Lung (tissue), 12 donors: ENCODE results near the gene CPM. TPM values are rescaled to one million over a fixed set of nuclear protein-coding genes. Genes with fewer than 3 reads are reported as not detected.

Experiments used
- ATAC-seq: fragments of 200-7000 bp; cut with Tn5 transposase; one replicate; pipeline ENCODE4 v1.9.1; 2020; ENCODE audit warnings: moderate number of reproducible peaks; ENCODE audit not compliant: insufficient read depth, low FRiP score
- DNase-seq, 3 donors: peaks; one replicate each; pipeline ENCODE4 v3.0.0-alpha.2; 2013 to 2017
- H3K27ac ChIP-seq, 2 donors: one replicate each; pipeline ENCODE4 v1.5.1; 2013; ENCODE audit warnings: mild to moderate bottlenecking in 2 of 2, moderate library complexity in 2 of 2, control low read depth in 1 of 2, inconsistent platforms in 1 of 2, low read depth in 1 of 2, low read length in 1 of 2
- H3K27me3 ChIP-seq, 3 donors: one replicate each; pipeline ENCODE4 v1.5.1; 2013; ENCODE audit warnings: low read length in 2 of 3; ENCODE audit not compliant: control insufficient read depth in 3 of 3, insufficient read depth in 3 of 3
- H3K36me3 ChIP-seq, 4 donors: one replicate each; pipeline ENCODE4 v1.5.1; 2013; ENCODE audit warnings: low read length in 4 of 4, mild to moderate bottlenecking in 1 of 4, moderate library complexity in 1 of 4; ENCODE audit not compliant: control insufficient read depth in 4 of 4, insufficient read depth in 4 of 4
- H3K4me1 ChIP-seq, 5 donors: one replicate each; pipeline ENCODE4 v1.5.1; 2013; ENCODE audit warnings: low read length in 5 of 5, mild to moderate bottlenecking in 2 of 5, moderate library complexity in 1 of 5; ENCODE audit not compliant: control insufficient read depth in 5 of 5, insufficient read depth in 5 of 5
- H3K4me3 ChIP-seq: one replicate; pipeline ENCODE4 v1.5.1; 2013; ENCODE audit warnings: mild to moderate bottlenecking, control low read depth, moderate library complexity
- H3K9ac ChIP-seq, 2 donors: one replicate each; pipeline ENCODE4 v1.5.1; 2013; ENCODE audit warnings: low read length in 2 of 2, control low read depth in 1 of 2; ENCODE audit not compliant: insufficient read depth in 1 of 2
- H3K9me3 ChIP-seq, 4 donors: one replicate each; pipeline ENCODE4 v1.5.1; 2013; ENCODE audit warnings: low read length in 3 of 4, mild to moderate bottlenecking in 1 of 4, moderate library complexity in 1 of 4; ENCODE audit not compliant: control insufficient read depth in 4 of 4, insufficient read depth in 3 of 4
- CTCF ChIP-seq: IDR thresholded peaks from 2 replicates; pipeline ENCODE4 v1.5.1; 2012; ENCODE audit warnings: mild to moderate bottlenecking; ENCODE audit errors: control extremely low read depth, extremely low read depth
- WGBS, 2 donors: extraction: QIAGEN DNeasy Blood & Tissue Kit; methylation state at CpG; one replicate each; pipeline ENCODE4 v1.1.7; 2013; 5-methylcytosine and 5-hydroxymethylcytosine counted together
- polyA plus RNA-seq, 2 donors: library from polyadenylated mRNA; stranded (reverse); fragments of 200-250 nt; gene quantifications; one replicate each; pipeline ENCODE4 v1.2.1, GENCODE V29; 2013
- total RNA-seq, 2 donors: library from RNA; depleted of rRNA in 1 of 2; stranded (reverse); fragments of >200 nt in 1 of 2; gene quantifications; one replicate each; pipeline ENCODE4 v1.2.1, GENCODE V29; 2014 to 2021
- donor health status: control.
- donor health status: control.
- donor health status: Bipolar disorder and iron deficiency.
- donor health status: healthy.
- donor health status: DM: yes; HTN: yes; CAD: no.

Gene CPM
- total and polyA plus RNA-seq, 4 donors, result 66.6 to 241 (median 136) TPM

DNA sequence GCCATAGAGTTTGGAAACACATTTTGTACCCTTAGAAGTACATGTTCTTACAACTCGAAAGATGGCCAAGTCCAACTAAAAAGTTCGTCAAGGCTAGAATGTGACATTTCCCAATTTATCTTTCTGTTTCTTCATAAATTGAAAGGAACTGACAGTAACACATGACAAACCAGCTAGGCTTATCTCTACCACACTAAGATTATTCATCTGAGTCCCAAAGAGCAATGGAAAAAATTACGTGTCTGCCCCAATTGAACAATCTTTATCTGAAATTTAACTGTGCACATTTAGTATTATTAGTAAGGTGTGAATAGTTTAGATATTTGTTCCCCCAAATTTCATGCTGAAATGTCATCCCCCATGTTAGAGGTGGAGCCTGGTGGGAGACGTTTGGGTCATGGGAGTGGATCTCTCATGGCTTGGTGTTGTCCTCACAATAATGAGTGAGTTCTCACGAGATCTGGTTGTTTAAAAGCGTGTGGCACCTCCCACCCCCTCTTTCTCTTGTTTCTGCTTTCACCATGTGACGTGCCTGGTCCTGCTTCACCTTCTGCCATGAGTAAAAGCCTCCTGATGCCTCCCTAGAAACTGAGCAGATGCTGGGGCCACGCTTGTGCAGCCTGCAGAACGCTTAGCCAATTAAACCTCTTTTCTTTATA, 13.3 kb downstream of the CPM start:
- no peak overlapping the region for H3K27ac ChIP-seq
- DNase-seq (no peak), ATAC-seq (no peak)
- H3K4me3 ChIP-seq, result no peak overlapping the region
- peaks cover 0 to 3% (median 0%) of the 10 kb centered on the region in 4 donors for H3K36me3 ChIP-seq
- peaks cover 0 to 5% (median 0%) of the 10 kb centered on the region in 5 donors for H3K4me1 ChIP-seq
- no peaks in the 10 kb centered on the region for H3K27me3 ChIP-seq
- no peak for TF ChIP-seq CTCF
- H3K9me3 ChIP-seq, result no peaks in the 10 kb centered on the region
- 85 to 92% methylated on average over 9 of the region's 9 CpGs for WGBS, 2 donors
- no peak overlapping the region for H3K9ac ChIP-seq

DNA sequence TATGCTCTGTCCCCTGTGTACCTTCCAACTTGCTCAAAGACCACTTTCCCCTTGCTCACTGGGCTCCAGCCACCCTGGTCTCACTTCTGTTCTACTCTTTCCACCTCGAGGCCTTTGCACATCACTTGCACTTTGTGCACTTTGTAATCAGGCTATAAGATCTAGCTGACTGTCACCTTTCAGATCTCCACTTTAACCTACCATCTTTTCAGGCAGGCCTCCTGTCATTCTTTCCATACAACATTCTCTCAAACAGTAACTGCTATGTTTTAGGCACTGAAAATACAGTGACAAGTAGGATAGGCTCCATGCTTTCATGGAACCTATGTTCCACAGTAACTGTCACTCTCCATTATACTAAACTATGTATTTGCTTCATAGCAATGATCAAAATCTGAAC, 14.0 kb downstream of the CPM start:
- WGBS, 2 donors, result 74 to 78% methylated on average over 1 of the region's 1 CpG
- no peak overlapping the region for H3K27ac ChIP-seq
- no peak overlapping the region for H3K9ac ChIP-seq
- H3K4me3 ChIP-seq, result no peak overlapping the region
- DNase-seq (no peak), ATAC-seq (no peak)
- H3K36me3 ChIP-seq, result peaks cover 0 to 3% (median 0%) of the 10 kb centered on the region in 4 donors
- TF ChIP-seq CTCF, result no peak
- no peaks in the 10 kb centered on the region for H3K27me3 ChIP-seq
- H3K4me1 ChIP-seq, result peaks cover 0 to 3% (median 0%) of the 10 kb centered on the region in 5 donors
- no peaks in the 10 kb centered on the region for H3K9me3 ChIP-seq

DNA sequence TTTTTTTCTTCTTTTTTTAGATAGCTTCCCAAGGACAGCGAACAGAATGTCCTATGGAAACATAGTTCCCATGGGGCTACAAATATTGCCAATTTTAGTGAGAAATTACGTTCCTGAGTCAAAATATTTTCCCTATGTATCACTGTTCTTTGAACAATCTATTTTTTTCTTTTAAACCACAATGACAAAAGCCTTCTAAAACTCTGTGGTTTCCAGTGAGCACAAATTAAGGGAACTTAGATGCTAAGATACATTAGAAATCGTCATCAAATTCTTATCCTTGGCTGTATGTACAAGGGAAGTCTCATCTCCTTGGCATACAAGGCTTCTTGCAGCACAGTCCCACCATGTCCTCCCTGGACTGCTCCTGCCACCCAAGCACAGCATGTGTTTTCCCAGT, 17.9 kb downstream of the CPM start:
- Histone ChIP-seq H3K36me3 (peaks cover 0 to 5% (median 0%) of the 10 kb centered on the region in 4 donors), H3K27me3 (no peaks in the 10 kb centered on the region), H3K9me3 (no peaks in the 10 kb centered on the region), H3K9ac (no peak overlapping the region), H3K27ac (peak overlapping the region in 1 of 2 donors; percentile 13), H3K4me3 (no peak overlapping the region), H3K4me1 (peaks cover 0 to 3% (median 0%) of the 10 kb centered on the region in 5 donors)
- ATAC-seq (no peak), DNase-seq (no peak)
- 44 to 64% methylated on average over 3 of the region's 3 CpGs for WGBS, 2 donors
- TF ChIP-seq CTCF, result no peak

DNA sequence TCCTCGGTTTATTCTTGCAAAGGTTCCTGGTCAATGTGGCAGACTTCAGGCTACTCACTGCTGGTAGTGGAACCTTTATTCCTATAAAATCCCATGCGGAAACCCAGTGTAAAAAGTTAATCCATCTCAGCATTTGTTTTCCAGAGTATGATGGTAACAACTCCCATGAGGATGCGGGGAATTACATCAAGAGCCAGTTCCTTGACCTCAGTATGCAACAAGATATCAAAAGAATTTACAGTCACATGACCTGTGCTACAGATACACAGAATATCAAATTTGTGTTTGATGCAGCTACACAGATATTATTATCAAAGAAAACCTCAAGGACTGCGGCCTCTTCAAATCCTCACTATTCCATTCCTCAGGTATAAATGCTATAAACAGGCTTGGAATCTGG, 19.3 kb downstream of the CPM start:
- H3K4me3 ChIP-seq, result no peak overlapping the region
- H3K36me3 ChIP-seq, result peaks cover 0 to 5% (median 0%) of the 10 kb centered on the region in 4 donors
- no peak overlapping the region for H3K27ac ChIP-seq
- DNase-seq (no peak), ATAC-seq (no peak)
- H3K27me3 ChIP-seq, result no peaks in the 10 kb centered on the region
- no peak overlapping the region for H3K9ac ChIP-seq
- H3K9me3 ChIP-seq, result no peaks in the 10 kb centered on the region
- WGBS, 2 donors, result 90 to 94% methylated on average over 4 of the region's 4 CpGs
- H3K4me1 ChIP-seq, result peaks cover 0 to 1% (median 0%) of the 10 kb centered on the region in 5 donors
- no peak for TF ChIP-seq CTCF
